ENCODE measurements around the gene PRDM7. TPM values are rescaled to one million over a fixed set of nuclear protein-coding genes. Genes with fewer than 3 reads are reported as not detected.
"Not testable (repeated sequence)": the region's sequence is repeated elsewhere in the genome, so short reads cannot be mapped to it uniquely, and the experiment has no call there.

Gene PRDM7
- total RNA-seq = not detected

DNA sequence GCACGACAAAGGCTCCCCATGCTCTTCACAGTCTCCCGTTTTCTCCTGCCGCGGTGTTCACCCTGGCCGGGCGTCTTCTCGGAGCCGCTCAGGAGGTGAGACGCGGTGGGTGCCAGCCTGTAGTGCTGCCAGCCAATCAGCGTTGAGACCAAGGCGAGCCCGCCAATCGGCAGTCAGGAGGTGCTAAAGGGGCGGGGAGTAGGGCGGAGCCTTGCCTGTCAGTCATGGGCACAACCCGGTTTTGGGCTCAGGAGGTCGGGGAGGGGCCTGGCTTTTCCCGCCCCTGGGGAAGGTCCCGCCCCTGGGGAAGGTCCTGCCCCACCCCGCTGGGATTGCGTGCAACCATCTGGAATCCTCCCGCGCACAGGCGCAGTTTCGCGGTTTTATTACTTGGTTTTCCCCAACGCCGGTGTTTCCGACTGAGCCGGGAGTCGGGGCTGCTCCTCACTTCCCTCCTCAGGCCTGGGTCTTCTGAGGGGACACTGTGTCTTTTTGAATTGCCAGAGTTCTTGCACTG is at the start of gene PRDM7:
TSS of gene PRDM7 (minus strand) at position 92 of the 517 bp plus-strand sequence. CDS start 1,421 bp downstream, outside the sequence.
- DNase-seq (ENCODE audit: low spot score) = peak; percentile 97
- Mint-ChIP-seq H3K27me3 (peaks cover 17 to 20% of the 10 kb centered on the region in 2 donors), H3K9me3 (no peaks in the 10 kb centered on the region), H3K4me3 (peak within 1 kb of the TSS; percentile 75), H3K4me1 (ENCODE audit: low read depth in 2 of 2) (peaks cover 23 to 25% of the 10 kb centered on the region in 2 donors), H3K27ac (peak within 1 kb of the TSS in 1 of 2 donors; percentile 72), H3K36me3 (no peaks in the 10 kb centered on the region)
- peak; percentile 98 for ATAC-seq

GRCh38 chr16:90121846-90122245 is 44.7 kb upstream of the PRDM7 start:
- not testable (repeated sequence) for H3K27me3 Mint-ChIP-seq; H3K27ac Mint-ChIP-seq; H3K4me3 Mint-ChIP-seq; H3K9me3 Mint-ChIP-seq; DNase-seq (ENCODE audit: low spot score); H3K36me3 Mint-ChIP-seq; ATAC-seq; H3K4me1 Mint-ChIP-seq (ENCODE audit: low read depth in 2 of 2)

- not testable (repeated sequence) for H3K27ac Mint-ChIP-seq; ATAC-seq; H3K4me1 Mint-ChIP-seq (ENCODE audit: low read depth in 2 of 2); H3K36me3 Mint-ChIP-seq; H3K9me3 Mint-ChIP-seq; H3K27me3 Mint-ChIP-seq; DNase-seq (ENCODE audit: low spot score); H3K4me3 Mint-ChIP-seq
These were observed 30.5 kb upstream of the PRDM7 start for GRCh38 chr16:90107617-90108016.

- not testable (repeated sequence) for DNase-seq (ENCODE audit: low spot score); H3K4me1 Mint-ChIP-seq (ENCODE audit: low read depth in 2 of 2); H3K27ac Mint-ChIP-seq; H3K27me3 Mint-ChIP-seq; H3K36me3 Mint-ChIP-seq; H3K9me3 Mint-ChIP-seq; H3K4me3 Mint-ChIP-seq; ATAC-seq
These were observed 29.9 kb upstream of the PRDM7 start for GRCh38 chr16:90107060-90107459.

- not testable (repeated sequence) for H3K27me3 Mint-ChIP-seq; H3K4me1 Mint-ChIP-seq (ENCODE audit: low read depth in 2 of 2); H3K27ac Mint-ChIP-seq; H3K36me3 Mint-ChIP-seq; H3K9me3 Mint-ChIP-seq; H3K4me3 Mint-ChIP-seq
- DNase-seq (ENCODE audit: low spot score) = peak; percentile 60
- ATAC-seq = peak; percentile 74 to 86
These were observed 29.1 kb upstream of the PRDM7 start for GRCh38 chr16:90106271-90106670.

DNA sequence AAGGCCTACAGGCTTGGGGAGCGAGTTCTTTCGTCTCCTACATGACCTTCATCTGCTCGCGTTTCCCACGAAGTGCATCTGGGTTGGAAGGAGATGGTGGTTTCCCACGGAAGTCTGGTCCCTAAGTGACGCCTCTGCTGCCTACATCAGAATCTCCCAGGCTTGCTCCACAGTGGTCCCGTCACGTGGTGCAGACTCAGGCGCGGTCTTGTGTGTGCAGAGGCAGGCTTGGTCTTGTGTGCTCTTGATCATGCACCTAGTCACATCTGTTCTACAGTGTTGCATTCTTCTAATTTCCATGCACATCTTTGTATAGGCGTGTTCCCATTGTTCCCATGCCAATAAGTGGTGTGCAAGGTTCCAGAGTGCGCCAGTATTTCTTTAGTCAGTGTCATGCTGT is 27.6 kb upstream of the PRDM7 start:
- not testable (repeated sequence) for H3K36me3 Mint-ChIP-seq; H3K27ac Mint-ChIP-seq; H3K4me3 Mint-ChIP-seq; H3K9me3 Mint-ChIP-seq; H3K27me3 Mint-ChIP-seq; DNase-seq (ENCODE audit: low spot score); H3K4me1 Mint-ChIP-seq (ENCODE audit: low read depth in 2 of 2); ATAC-seq

DNA sequence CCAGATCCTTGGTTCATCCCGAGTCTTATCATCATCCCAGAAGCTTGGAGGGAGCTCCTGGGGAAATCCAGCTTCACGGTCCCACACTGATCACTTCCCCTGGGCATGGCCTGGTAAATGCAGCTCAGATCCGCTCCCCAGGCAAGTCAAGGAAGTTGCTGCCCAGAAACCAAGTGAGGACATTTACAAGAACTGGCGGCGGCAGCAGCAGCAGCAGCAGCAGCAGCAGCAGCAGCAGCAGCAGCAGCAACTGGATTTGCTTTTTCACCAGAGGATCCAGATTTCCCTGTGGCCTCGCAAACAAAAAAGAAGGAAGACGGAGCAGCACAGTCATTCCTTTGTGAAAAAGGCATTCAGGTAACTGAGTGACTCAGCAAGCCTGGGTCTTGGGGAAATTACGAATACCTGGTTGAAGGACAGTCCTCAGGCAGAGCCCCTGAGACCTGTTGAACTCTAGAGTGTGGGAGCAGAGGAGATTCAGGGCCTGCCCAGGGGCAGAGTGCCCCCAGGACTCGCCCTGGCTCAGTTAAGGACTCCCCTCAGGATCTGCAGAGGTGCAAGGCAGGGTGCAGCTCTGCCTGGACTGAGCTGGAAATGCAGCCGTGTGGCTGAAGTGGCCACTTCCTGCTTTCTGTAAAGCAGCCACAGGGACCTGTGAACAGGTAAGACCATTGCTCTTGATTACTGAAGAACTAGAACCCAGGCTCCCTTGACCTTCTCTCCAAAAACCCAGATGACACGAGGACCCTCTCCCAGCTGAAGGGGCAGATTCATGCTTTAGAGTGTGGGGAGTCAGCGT is 25.2 kb upstream of the PRDM7 start:
- H3K27me3 Mint-ChIP-seq; H3K9me3 Mint-ChIP-seq; ATAC-seq; H3K4me3 Mint-ChIP-seq; H3K27ac Mint-ChIP-seq; DNase-seq (ENCODE audit: low spot score); H3K4me1 Mint-ChIP-seq (ENCODE audit: low read depth in 2 of 2); H3K36me3 Mint-ChIP-seq: not testable (repeated sequence)

GRCh38 chr16:90101332-90101731 is 24.2 kb upstream of the PRDM7 start:
- not testable (repeated sequence) for H3K4me3 Mint-ChIP-seq; H3K27me3 Mint-ChIP-seq; H3K9me3 Mint-ChIP-seq; H3K4me1 Mint-ChIP-seq (ENCODE audit: low read depth in 2 of 2); H3K27ac Mint-ChIP-seq; ATAC-seq; H3K36me3 Mint-ChIP-seq; DNase-seq (ENCODE audit: low spot score)

GRCh38 chr16:90100790-90101189 is 23.7 kb upstream of the PRDM7 start:
- not testable (repeated sequence) for H3K27me3 Mint-ChIP-seq; DNase-seq (ENCODE audit: low spot score); H3K4me1 Mint-ChIP-seq (ENCODE audit: low read depth in 2 of 2); H3K36me3 Mint-ChIP-seq; H3K9me3 Mint-ChIP-seq; H3K4me3 Mint-ChIP-seq; H3K27ac Mint-ChIP-seq
- ATAC-seq = peak in 1 of 2 donors; percentile 54

GRCh38 chr16:90100229-90100628 is 23.1 kb upstream of the PRDM7 start:
- H3K27me3 Mint-ChIP-seq; H3K36me3 Mint-ChIP-seq; H3K27ac Mint-ChIP-seq; DNase-seq (ENCODE audit: low spot score); ATAC-seq; H3K9me3 Mint-ChIP-seq; H3K4me1 Mint-ChIP-seq (ENCODE audit: low read depth in 2 of 2); H3K4me3 Mint-ChIP-seq: not testable (repeated sequence)

DNA sequence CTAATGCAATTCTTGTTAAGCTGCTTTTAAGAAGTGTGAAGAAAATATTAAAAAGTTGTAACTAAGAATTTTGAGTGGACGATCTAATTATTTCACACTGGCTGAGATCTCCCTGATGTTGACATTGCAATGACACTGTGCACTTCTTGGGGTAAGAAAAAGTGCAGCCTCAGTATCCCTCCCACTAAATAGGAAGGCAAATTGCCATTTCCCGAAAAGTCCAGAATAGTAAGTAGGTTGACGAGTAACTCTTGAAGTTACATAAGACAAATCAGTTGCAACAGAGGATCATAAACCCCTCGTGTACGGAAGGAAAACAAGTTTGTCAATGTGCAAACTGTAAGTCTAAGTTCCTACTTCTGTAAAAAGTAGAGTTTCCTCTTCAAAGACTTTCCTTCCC is 21.8 kb upstream of the PRDM7 start:
- H3K27me3 Mint-ChIP-seq; H3K4me1 Mint-ChIP-seq (ENCODE audit: low read depth in 2 of 2); ATAC-seq; DNase-seq (ENCODE audit: low spot score); H3K4me3 Mint-ChIP-seq; H3K27ac Mint-ChIP-seq; H3K9me3 Mint-ChIP-seq; H3K36me3 Mint-ChIP-seq: not testable (repeated sequence)

DNA sequence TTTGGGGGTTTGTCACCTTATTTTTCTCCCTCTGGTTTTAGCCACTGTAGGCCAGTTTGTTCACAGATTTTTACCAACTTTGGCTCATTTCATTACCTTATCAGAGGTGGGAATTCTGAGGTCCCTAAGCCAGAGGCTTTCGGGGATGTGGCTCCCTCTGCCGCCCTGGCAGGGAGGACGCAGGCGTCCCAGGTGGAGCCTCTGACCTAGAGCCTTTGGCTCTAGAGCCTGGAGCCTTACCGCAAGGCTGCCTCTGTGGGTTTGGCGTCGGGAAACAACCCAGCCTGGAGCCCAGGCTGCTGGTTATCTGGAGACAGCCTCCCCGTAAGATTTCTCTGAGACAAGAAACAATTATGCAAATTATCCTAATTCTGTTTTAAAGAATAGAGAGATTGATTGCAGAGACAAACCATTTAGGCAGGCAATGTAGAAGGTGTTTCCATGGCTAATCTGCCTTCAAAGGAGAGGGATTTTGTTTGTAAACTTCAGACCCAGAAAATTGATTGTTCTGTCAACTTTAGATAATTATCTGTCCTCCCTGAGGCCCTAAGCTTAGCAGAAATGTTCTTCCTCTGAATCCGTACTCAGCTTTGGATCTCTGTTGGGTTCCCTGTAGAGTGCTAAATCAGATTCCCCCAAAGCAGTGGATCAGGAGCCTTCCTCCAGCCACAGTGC is 20.0 kb upstream of the PRDM7 start:
- not testable (repeated sequence) for H3K27ac Mint-ChIP-seq; H3K36me3 Mint-ChIP-seq; H3K4me3 Mint-ChIP-seq; H3K4me1 Mint-ChIP-seq (ENCODE audit: low read depth in 2 of 2); ATAC-seq; DNase-seq (ENCODE audit: low spot score); H3K27me3 Mint-ChIP-seq; H3K9me3 Mint-ChIP-seq

DNA sequence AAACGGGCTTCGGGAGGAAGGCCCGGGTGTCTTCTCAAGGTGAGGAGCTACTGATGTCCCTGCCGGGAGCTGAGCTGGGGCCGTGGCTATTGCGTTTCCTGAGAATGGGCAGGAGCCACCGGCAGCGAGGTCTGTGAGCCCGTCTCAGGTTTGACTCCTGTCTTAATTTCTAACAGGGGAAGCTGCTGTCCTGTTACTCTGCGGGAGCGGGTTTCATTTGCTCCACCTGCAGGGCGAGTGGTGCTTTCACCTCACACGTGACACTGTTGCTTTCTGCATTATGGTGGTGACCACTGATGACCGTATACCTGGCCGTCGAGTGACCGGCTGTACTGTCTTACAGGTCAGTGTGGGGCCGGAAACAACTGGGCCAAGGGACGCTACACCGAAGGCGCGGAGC is 17.7 kb upstream of the PRDM7 start:
- not testable (repeated sequence) for H3K9me3 Mint-ChIP-seq; H3K4me3 Mint-ChIP-seq; H3K4me1 Mint-ChIP-seq (ENCODE audit: low read depth in 2 of 2); H3K36me3 Mint-ChIP-seq; ATAC-seq; H3K27ac Mint-ChIP-seq; H3K27me3 Mint-ChIP-seq; DNase-seq (ENCODE audit: low spot score)

DNA sequence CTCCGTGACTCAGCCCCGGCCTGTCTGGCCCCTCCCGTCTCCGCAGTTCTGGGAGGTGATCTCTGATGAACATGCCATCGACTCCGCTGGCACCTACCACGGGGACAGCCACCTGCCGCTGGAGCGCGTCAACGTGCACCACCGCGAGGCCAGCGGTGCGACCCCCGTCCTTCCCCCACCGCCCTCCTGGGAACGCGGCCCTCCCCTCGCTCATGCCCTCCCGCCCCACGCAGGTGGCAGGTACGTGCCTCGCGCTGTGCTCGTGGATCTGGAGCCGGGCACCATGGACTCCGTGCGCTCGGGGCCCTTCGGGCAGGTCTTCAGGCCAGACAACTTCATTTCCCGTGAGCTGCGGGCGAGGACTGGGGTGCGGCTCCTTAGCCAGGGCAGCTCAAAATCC is 17.2 kb upstream of the PRDM7 start:
- not testable (repeated sequence) for DNase-seq (ENCODE audit: low spot score); ATAC-seq; H3K36me3 Mint-ChIP-seq; H3K9me3 Mint-ChIP-seq; H3K4me1 Mint-ChIP-seq (ENCODE audit: low read depth in 2 of 2); H3K4me3 Mint-ChIP-seq; H3K27me3 Mint-ChIP-seq; H3K27ac Mint-ChIP-seq

Data from natural killer cell treated with Interleukin-12 subunit alpha and Interleukin-12 subunit beta and Interleukin-15 and Interleukin-18, amount 100 ng/mL, for 72 hours (primary cell).